Measurements from ENCODE around the gene UBE3D.
"Not testable (repeated sequence)": the region's sequence is repeated elsewhere in the genome, so short reads cannot be mapped to it uniquely, and the experiment has no call there.

Gene UBE3D

DNA sequence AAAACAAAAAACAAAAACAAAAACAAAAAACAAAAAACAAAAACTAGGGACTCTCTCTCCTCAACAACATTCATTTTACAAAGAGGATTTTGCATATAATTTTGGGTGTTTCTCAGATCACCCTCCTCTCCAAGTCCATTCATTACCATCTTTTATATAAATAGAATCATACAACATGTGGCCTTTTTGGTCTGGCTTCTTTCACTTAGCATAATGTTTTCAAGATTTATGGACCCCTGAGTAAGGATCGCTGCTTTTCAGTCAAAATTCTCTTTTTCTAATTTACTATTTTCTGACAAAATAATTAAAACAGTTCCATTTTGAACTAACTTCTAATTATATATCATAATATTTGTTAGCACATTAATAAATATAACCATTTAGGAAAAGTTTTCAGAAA is 94.8 kb downstream of the UBE3D start:
- no peak for DNase-seq

GRCh38 chr6:82968708-82969107 is 96.9 kb downstream of the UBE3D start:
- no peak for DNase-seq

DNA sequence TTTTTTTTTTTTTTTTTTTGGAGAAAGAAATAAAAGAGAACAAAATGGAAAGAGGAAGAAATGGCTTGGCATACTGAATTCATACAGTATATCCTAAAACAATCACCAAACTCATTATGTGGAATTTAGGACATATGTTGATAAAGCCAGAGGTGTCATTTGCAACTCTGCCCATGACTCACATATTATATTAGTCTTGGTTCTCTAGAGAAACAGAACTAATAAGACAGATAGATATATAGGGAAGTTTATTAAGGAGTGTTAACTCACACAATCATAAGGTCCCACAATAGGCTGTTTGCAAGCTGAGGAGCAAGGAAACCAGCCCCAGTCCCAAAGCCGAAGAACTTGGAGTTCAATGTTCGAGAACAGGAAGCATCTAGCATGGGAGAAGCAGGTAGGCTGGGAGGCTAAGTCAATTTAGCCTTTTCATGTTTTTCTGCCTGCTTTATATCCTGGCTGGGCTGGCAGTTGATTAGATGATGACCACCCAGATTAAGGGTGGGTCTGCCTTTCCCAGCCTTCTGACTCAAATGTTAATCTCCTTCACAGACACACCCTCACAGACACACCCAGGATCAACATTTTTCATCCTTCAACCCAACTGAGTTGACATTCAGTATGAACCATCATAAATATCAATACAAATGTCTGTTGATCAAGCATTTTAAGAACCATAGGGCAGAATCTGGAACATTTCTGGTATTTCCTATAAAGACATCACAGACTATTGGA is 102.3 kb downstream of the UBE3D start:
- DNase-seq, result no peak

DNA sequence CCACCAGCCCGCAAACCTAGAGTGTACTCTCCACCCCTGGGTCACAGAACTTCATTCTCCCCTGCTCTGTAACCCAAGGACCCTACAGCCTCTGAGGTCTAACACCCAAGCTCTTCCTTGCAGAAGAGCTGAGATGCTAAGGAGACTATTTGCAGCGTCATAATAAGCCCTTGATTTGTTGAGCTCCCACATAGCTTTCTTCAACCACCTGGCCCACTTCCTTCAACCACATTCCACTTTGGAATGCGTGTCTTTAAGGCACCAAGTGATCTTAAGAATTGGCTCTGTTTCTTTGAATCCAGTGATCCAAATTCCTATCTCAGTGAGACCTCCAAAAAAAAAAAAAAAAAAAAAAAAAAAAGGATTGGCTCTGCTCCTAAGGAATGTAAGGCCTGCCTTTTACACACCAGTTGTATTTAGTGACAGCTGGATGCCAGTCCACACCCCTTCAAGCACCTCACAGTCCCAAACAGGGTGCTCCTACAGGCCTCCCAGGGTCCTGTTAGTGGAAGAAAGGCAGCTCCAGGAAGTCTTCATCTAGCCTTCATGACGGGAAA is 106.2 kb downstream of the UBE3D start:
- peak; percentile 88 for DNase-seq

DNA sequence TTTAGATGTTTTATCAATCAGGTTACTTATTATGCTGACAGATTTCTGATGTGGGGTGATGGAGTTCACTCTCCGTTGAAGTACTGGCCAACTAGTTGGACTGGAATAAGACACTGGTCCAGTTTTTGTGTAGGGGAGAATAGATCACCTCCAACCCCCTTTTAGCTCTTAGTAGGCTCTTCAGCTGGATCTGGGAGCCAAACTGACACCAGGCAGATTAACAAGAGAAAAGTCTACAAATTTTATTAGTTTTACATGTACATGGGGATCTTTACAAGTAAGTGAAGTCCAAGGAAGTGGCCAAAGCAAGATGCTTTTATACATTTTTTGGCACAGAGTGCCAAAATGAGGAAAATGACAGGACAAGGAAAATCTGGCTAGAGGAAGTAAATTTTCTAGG is 107.1 kb downstream of the UBE3D start:
- no peak for DNase-seq

GRCh38 chr6:82957868-82958245 is 107.8 kb downstream of the UBE3D start:
- DNase-seq, result no peak

DNA sequence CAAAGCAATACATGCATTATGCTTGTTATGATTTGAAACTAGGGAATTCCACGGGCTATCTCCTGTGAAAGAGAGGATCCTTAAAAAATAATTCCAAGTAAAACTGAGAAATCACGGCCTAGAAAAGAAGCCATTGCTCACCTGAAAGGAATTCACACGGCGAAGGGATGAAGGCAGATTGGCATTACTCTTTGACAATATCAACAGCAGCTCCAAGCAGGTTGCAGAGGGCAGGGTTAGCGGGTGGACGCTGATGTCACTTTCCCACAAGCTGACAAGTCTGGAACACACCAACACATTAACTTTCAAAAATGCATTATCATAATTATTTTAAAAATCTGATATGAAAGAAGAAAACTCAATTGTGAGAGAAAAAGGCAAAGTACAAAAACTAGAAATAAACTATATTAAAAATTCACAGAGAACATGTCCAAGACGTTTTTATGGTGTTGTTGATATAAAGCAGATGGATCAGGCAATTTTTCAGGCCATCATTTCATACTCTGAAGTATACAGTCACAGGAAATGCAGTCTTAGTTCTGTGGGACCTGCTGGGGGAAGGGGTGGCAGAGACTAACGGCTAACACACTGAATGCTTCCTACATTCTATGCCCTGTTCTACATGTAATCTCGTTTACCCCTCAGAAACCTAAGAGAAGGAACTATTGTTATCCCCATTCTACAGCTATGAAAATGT is 108.3 kb downstream of the UBE3D start:
- peak; percentile 58 for DNase-seq

DNA sequence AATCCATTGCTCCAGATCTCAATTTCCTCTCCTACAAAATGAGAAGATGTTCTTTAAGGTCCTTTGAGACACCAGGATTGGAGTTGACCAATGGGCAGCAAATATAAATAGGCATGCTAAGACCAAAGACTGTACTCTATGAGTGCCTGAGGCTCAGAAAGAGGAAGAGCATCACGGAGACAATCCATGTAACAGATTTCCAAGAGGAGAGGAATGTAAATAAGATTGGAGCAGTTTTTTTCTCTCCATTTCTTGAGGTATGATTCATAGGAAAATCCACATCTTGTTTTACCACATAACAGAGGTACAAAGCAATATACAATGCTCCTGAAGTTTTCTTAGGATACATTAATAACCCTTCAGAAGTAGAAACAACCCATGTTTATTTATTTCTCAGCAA is 109.8 kb downstream of the UBE3D start:
- DNase-seq, result peak; percentile 86

- DNase-seq, result peak; percentile 84
These were observed 110.6 kb downstream of the UBE3D start for GRCh38 chr6:82954937-82955577.

DNA sequence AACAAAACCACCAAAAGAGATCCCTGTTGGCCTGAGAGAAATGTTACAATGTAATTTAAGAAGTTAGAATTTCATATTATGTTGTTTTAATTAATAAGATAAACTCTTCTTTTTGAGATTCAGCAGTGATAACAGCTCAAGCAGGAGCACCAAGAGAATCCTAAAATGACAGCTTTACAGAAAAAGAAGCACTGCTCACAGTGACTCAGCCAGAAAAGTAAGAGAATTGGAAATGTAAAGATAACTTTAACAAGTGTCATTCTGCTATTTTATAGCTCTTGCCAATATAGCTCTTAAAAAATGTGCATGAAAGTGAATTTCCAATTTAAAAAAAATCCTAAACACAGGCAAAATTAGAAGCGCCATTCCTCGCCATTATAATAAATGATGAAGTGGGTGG is 111.3 kb downstream of the UBE3D start:
- DNase-seq, result peak; percentile 37

DNA sequence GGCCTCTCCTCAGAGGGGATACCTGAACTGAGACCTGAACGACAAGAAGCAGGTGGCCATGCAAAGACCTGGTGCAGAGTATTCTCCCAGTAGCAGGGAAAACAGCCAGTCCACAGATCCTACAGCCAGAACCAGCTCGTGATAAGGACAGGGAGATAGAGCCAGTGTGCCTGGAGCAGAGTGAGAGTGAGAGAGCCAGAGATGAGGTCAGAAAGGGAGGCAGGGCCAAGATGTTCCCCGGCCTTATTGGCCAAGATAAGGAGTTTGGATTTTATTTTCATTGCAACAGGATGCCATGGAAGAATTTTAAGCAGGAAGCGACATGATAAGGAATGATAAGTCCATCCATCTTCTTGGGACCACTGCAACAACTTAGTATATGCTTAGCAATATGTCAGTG is 111.8 kb downstream of the UBE3D start:
- peak; percentile 15 for DNase-seq

- DNase-seq, result no peak
These were observed 113.7 kb downstream of the UBE3D start for GRCh38 chr6:82951935-82952334.

- DNase-seq, result no peak
These were observed 114.3 kb downstream of the UBE3D start for GRCh38 chr6:82951389-82951788.

GRCh38 chr6:82930915-82931314 is 134.7 kb downstream of the UBE3D start:
- DNase-seq, result not testable (repeated sequence)

GRCh38 chr6:82924799-82925535 is 140.7 kb downstream of the UBE3D start:
- DNase-seq, result peak; percentile 12

GRCh38 chr6:82921258-82921657 is 144.4 kb downstream of the UBE3D start:
- no peak for DNase-seq

DNA sequence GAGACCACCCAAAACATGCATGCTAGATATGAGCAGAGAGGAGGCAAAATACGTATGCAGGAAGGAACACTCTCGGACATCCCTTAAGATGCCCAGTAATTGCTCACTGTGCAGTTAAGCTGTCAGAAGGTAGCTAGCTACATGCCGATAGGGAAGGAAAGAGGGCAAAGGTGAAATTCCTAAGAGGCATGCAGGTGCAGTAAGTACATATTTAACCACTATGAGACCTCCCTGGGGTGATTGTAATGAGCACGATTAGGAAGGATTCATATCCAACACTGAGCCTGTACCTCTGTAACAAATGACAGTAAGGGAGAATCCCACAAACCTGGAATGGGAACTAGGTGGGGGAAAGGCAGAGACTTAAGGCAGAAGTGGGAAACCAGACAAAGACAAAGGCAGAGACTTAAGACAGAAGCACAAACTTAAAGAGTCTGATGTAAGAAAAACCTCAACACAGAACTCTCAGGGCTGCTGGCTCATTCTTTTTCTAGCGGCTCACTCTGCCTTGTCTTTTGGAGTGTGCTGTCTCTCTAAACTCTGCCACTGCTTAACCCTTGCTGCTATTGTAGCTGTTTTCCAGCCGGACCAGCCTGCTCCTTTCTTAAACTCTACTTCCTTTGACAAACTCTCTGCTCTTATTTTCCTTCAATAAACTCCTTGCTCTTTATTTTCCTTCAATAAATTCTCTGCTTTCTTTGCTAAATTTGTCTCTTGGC is 148.1 kb downstream of the UBE3D start:
- DNase-seq, result no peak

GRCh38 chr6:82915666-82916065 is 150.0 kb downstream of the UBE3D start:
- DNase-seq, result no peak

- DNase-seq, result no peak
These were observed 151.1 kb downstream of the UBE3D start for GRCh38 chr6:82914511-82914910.

GRCh38 chr6:82910820-82911219 is 154.8 kb downstream of the UBE3D start:
- DNase-seq, result no peak

- no peak for DNase-seq
These were observed 155.2 kb downstream of the UBE3D start for GRCh38 chr6:82910395-82910794.

DNA sequence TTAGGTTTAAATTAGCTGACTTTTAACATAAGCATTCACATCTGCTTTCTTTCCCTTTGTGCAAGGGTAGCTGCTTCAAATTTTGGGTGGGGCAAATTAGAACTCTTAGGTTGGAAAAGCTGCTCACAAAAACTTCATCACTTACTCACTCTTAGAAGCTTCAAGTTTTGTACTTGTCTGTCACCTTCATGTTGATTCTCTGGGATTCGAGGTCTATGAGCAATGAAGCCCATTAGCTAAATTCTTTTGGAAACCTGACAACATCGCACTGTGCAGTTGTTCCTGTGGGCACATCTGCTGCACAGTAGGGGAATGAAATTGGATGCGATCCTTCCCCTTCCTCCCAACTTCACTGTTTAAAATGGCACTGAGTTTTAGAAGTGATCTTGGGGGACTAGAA is 156.1 kb downstream of the UBE3D start:
- DNase-seq, result peak; percentile 50

All from fibroblast of skin of right biceps (primary cell).